Activated gamma-delta T cell (primary cell): ENCODE results near the gene TM4SF4.

Experiments
- DNase-seq: peaks from one replicate; lab custom pipeline; 2025; lab: John Stamatoyannopoulos, UW

TM4SF4 gene

DNA sequence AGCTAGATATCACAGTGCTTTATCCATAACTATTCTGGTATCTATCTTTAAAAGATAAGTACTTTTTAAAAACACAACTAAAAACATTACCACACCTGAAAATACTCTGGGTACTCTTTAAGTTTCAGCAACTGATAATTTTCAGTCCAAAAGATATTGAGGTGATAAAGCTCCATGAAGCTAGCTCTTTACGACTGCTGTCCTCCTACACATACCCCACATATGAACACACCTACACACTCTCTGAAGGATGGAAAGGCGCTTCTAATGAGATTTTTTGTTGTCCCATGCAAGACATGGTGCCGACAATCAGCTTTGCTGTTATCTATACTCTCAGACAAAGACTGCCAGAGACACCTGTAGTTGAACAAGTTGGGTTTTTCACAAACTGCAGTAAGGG lies 19.1 kb upstream of the TM4SF4 start:
- no peak for DNase-seq

DNA sequence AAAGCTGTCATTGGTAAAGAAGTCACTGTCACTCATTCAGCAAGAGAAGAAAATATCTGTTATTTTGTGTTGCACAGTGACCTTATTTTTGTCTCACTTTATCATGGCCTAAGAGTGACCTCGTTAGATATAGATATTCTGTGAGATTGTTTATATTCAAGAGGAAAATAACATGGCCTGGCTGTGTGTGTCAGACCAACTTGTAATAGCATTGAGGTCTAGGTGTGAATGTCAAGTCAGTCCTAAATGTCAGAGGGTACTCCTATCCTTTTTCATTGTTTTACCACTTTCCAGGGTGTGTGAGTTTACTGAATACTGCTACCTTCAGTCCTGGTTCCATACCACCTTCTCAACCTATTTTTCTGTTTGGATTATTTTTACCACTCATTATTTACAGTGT lies 18.5 kb upstream of the TM4SF4 start:
- DNase-seq, result no peak

DNA sequence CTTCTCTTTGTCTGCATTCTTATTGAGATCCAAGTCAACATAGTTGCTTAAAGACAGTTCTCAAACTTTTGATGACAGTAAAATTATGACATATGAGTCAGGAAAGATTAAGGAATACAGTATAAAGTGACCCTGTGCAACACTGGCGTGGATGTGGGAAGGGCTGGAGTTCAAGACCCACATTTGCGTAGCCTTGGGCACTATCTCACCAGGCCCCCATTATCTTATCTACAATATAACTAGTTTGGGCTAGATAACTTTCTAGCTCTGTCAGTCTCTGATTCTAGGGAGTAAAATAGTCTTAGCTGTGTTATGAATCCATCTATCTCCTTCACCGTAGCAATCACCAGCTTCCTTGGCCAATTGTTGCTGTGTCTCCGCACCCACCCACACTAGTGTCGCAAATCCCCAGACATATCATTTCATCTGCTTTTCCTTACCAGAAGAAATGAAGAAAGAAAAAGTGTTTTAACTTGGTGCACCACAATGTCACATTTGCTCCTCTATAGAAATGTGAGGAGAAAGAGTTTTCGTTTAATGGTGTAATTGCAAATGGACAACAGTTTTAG lies 14.9 kb upstream of the TM4SF4 start:
- DNase-seq, result no peak

DNA sequence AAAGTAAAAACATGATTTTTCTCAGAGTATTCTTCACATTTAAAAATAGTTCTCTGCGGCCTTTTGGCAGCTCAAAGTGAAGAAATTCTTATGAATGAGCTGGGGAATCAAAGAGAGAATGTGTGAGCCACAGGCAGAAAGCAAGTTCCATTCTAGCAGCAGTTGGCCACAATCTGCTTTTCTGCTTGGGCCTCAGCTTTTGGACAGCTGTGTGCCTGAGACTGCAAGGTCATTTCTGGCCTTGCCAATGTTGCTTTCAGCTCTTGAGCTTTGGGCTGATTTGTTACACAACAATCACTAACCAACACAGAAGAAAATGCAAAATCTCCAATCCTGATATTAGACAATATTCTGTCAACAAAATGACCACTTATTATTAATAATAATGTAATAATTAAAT lies 14.4 kb upstream of the TM4SF4 start:
- no peak for DNase-seq

DNA sequence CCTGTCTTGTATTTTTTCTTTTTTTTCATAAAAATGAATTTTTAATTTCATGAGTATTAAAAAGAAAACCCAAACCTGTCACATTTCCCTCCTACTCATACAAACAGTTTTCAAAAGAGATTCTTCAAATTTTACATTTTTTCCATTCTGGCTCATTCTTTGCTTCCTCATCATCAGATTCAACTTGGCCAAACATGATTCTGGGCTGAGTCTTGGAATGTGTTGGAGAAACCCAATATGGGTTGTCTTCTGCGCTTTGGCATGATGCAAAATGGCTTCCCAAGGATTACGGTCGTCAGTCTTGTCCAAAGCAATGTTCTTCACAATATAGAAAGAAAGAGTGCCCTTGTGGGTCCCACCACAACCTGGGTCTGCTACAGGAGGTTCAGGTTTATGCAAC lies 12.4 kb upstream of the TM4SF4 start:
- no peak for DNase-seq

DNA sequence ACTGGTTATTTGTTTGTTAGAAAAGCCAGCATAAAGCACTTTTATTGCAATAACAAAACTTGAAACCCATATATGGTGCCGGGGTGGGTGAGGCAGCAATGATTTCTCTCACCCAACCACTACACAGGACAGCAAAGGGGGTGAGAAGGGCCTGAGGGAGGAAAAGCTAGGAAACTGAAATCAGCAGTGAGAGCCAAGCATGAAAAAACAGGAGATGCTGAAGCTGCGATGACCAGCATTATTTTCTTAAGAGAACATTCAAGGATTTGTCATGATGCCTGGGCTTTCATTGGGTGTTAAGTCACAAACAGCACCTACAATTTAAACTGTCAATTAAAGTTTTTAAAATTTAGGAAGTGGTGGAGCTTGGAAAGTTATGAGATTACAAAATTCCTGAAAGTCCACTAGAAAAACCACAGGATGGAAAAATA lies 11.9 kb upstream of the TM4SF4 start:
- DNase-seq, result no peak

DNA sequence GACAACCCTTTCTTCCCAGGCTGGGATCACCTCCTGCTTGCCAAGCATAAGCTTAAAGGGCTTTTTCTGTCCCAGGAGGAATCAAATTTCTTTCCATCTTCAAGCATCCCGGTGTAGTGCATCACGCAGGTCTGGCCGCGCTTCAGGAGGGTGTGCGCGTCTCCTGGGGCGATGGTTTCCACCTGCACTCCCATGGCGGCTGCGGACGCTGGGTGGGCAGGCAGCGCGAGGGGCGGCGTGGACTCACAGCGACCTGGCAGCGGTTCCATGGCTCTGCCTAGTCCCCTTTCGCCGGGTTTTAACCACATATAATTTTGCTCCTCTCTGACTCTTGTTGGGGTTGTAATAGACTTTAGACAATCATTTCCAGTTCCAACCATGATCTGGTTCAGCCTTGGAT lies 10.6 kb upstream of the TM4SF4 start:
- DNase-seq, result no peak

DNA sequence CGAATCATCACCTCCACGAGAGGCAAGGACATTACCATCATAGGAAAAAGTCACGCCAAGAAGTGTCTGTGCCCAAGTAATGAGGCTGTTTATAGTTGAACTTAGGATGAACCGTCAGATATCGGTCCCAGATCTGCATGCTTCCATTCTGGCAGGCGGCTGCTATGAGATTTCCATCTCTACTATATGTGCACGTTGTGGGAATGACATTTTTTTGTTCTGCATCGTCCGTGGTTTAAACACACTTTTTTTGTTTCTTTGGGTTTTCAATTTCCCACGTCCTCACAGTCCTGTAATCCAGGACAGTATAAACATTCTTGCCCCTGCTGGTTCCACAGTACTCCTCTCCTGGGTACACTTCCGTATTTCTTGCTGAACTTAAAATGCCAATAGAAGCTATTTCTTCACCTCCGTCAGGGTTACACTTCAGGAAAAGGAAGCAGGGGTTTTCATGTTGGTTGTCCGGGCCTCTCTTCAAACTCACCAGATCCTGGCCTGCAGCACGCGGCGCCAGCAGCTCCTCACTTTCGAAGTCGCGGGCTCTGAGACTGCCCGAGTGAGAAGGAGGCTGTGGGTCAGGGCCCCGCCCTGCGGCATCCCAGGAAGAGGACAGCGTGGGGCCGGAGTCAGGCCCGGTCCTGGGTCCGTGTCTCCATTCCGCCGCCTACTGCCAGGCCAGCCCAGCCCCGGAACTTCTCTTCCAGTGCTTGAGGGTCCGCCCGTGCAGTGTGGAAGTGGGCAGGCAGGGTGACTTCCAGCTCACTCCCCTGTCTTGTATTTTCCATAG lies 9.8 kb upstream of the TM4SF4 start:
- no peak for DNase-seq

DNA sequence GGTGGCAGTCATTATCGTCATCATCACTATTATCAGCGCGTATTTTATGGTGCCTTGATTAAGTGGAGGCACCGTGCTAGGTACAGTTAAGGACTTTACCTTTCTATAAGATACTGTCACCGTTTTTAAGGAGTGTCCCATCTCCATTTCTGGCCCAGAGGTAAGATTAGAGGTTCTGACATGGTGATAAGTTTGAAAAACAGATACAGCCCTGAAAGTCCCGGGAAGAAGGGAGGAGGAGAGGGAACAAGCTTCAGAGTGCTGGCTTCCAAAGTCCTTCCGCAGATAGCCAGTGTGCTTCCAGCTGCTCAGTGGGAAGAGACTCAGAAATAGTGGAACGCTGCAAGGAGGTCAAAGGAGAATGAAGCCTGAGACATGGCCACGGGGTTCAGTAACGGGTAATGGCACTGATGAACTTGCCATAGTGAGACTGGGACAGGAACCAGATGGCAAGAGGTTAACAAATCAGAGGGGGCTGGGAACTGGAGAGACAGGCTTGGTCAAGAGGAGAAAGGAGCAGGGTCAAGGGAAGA lies 9.1 kb upstream of the TM4SF4 start:
- no peak for DNase-seq

DNA sequence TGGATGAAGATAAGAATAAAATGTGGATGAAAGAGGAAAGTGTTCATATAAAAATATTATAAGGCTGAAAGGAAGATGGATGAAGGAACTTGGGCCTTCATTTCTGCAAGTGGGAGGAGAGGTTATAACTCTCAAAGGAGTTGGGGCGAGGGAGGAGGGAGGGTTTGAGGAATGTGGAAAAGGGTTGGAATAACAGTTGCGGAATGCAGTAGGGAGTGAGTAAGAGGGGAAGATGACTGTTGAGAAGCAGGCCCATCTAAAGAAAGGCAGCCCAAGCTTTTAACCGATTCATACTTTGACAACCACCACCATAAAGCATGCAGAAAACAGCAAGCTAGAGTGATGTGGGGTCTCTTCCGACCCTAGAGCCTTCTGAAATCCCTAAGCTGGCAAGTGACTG lies 8.3 kb upstream of the TM4SF4 start:
- DNase-seq, result no peak

DNA sequence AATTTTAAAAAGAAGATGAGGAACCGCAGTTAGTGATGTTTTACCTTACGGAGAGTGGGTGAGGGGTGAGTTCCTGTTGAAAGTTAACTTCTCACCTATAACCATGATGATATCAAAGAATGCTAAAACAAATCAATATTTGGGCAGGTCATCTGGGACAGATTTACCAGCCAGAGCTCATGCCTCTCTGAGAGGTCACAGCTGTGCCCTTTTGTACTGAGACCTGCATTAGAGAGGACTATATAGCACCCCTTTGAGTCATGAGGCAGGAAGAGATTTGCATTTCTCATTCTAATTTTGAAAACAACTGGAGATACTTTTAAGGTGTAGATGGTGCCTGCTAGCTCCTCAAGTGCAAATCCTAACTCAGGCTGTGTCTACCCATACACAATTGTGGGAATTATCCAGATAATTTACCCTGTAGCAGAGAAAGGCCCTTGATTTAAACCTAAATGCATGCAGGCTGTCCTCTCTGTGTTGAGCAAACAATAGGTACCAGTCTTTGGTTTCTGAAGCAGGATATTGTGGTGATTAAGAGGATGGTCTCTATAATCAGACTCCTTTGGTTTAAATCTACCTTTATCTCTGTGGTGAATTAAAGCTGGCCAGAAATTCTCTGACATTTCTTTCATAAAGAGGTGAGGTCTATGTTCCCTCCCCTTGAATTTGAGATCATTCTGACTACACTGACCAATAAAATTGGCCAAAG lies 5.8 kb upstream of the TM4SF4 start:
- DNase-seq, result no peak

DNA sequence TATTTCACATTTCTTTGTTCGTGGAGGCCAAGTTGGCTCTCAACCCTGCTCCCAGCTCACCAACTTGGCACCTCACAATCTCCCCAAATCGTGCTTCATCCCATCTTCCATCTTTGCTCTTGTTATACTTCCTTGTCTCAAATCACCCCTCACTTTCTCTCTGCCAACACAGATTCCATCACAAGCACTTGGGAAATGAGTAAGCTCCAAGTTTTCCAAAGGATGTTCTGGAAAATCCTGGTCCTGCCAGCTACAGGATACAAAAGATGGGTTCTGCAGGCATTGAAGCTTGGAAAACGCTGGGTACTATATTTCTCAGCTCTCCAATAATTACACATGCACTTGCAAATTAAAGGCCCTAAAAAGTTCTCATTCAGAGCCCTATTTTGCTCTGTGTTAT lies 4.1 kb upstream of the TM4SF4 start:
- DNase-seq, result no peak

DNA sequence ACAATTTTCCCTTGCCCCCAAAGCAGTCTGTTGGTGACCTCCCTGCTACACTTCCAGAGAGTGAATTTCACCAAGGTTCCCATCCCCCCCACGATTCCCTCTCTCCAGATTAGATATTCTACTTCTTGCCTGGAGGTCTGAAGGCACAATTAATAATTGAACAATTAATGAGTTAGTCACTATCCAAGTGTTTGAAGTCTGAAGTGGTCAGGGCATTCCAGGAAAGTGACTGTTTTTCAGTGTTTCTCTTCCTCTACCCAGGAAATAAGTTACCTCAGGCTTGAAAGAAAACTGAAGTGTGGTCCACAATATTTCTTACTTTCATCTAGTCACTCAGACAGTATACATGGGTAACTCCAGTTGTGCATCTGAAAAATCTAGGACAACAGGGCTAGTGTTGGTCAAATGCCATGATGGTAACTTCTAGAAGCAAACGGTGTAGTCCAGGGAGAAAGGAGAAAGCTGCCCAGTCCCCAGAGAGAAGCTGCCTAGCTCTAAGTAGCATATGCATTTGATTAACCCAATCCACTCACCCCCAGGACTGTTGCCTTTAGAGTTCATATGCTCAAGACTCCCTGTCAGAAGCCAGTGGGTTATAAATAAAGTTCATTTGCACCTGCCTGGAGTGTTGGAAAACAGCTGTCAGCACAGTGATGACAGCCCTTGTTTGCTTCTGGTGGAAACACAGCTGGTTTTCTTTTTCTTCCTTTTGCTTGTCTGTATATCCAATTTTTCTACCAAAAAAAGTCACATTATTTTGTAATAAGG lies 2.3 kb upstream of the TM4SF4 start:
- no peak for DNase-seq

DNA sequence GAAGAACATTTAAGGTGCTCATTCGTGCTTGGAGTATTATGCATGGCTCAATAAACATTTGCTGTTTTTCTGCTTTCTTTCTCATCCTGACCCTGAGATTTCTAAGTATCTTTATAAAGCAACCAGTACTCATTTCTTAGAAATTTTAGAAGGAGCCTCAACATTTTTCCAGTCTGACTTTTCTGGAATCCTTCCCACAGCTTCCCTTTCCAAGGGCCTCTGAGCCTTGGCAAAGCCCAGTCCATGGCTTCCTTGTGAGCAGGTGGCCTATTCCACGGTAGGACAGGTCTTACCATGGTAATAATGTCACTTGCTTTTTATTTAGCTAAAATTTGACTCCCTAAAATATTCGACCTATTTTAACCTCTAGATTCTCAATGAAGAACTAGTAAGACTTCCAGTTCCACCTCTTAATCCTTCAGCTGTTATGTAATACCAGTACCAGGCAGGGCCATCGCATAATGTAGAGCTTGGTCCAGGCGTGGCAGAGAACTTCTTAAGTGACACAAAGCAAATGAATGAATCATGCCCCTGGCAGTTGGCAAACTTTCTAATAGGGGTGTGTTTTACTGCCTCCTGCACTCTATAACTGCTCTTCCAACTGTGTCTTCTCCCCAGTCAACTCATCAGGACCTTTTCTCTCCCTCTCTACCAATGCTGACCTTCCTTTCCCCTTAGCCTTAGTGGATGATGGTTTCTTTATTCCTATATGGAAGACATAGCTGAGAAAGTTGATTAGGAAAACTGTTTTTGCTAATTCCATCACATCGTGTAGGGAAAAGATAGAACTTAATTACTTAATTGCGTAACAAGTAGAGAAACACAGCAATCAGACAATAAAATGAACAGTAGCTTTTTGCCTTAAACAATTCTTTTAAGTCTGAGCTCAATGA lies 894 bp upstream of the TM4SF4 start:
- DNase-seq, result no peak

DNA sequence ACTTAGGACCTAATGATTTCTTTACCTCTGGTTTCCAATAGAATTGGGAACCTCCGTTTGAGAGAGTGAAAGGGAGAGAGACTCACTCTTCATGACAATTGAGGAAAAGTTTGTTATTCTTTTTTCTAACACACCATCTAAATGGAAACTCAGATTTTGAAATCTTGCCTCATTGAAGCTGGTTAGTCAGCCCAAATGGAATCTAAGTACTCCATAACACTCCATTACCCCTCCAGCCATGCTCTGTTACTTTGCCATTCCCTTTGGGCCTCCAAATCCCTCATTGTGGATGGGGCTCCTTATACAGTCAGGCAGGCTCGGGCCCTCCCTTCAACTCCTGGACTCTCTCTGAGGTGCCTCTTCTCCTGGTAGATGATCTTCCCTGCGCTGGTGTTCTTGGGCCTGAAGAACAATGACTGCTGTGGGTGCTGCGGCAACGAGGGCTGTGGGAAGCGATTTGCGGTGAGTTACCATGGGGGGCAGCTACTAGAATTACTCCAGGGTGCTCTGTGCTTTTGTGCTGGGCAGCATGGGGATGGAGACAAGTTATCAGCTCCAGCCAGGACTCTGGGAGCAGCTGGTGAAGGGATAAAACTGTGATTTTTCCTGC lies 1.1 kb downstream of the TM4SF4 start:
- DNase-seq, result no peak

DNA sequence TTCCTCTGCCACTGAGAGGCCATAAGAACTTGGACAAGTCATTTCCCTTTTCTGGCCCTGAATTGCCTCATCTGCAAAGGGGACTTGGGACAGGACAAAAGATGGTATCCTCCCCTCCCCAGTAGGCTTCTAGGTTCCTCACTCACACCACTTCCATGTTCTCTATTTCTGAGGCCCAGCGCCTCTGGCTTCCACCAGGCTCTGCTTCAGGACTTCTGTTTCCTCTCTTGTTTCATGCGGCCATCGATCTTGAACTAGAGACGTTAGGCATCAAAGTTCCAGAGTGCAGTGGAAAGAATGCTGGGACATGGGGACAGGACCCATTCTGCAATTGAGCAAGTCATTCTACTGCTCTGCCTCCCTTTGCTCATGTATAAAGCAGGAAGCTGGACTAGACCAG lies 1.7 kb downstream of the TM4SF4 start:
- DNase-seq, result no peak

DNA sequence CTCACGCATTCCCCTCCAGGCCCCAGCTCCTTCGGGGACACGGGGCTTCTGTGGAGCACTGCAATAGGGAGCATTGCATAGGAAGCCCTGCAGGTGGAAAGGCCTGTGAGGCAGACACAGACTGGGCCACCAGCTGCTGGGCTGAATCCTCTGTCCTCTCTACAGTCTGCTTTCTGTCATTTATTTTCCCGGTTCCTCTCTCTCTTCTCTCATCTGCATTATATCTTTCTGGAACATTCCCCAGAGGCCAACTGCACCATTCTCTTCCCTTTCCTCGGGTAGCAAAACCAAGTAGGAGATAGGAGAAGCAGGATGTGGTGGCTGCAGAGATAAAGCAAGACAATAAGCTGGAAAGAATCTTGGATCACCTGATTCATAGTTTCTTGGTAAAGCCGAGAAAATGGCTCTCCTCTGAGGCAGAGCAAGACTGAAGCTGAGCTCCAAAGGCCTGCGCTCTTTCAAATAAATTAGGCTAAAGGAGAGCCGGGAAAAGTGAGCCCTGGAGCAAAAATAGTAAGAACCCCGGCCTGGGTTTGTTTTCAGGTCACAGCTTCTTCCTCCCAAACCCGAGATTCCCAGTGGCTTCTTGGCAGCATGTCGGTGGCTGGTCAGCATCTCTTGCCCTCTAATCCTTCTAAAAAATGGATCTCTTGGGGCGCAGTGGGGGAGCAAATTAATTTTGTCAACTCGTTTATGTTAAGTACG lies 5.3 kb downstream of the TM4SF4 start:
- no peak for DNase-seq

DNA sequence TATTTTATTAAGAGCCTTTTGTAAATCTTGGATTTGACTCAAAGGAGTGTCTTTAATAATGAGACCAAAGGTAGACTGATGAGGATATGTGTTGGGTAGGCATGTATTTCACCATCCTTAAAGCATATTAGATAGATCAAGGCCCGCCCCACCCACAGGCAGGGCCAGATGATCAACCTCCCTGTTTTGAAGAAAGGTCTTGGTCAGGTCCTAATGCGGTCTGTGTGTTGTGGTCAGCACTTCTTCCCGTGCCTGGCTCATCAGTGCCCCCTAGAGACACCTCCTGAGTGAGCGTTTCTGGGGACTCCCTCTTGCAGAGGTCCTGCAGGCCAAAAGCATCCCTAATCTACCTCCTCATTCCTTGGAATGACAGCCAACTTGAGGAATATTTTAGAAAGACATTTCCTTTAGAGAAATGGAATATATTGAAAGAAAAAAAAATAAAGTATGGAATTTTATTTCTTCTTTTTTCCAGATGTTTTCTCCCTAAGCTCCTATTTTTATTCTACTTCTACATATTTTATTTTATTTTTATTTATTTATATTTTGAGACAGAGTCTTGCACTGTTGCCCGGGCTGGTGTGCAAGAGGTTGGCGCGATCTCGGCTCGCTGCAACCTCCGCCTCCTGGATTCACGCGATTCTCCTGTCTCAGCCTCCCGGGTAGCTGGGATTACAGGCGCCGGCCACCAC lies 6.0 kb downstream of the TM4SF4 start:
- DNase-seq, result no peak

DNA sequence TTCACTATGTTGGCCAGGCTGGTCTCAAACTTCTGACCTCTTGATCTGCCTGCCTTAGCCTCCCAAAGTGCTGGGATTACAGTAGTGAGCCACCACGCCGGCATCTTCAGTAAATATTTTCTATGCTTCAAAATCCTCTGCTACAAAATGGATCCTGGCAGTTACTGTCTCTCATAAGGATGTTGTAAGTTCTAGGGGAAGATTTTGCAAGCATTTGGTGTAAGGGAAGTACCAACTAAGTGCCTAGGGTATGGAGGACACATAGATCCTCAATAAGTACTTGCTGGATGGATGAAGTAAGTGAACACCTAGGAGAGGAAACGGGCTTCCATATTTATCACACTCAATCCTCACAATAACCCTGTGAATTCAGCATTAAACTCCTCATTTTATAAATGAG lies 6.6 kb downstream of the TM4SF4 start:
- no peak for DNase-seq

DNA sequence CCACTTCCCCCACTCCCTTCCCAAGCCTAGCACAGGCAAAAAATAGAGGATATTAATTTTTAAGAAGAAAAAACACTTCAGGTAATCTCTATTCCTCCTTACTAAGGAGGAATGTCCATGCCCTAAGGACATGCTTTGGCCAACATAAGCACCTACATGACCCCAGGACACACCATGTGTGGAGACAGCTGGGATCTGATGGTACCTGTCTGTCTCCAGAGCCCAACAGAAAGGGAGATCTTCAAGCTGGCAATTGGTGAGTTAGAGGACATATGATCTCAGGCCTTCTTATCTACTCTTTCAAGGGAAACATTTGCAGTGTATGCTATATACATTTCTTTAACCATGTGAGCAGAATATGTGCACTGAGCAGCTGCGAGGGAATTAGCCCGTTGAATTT lies 7.0 kb downstream of the TM4SF4 start:
- no peak for DNase-seq
